Gastroesophageal sphincter (tissue), 4 donors: ENCODE results near the gene GALT. TPM values are rescaled to one million over a fixed set of nuclear protein-coding genes. Genes with fewer than 3 reads are reported as not detected.

Experiments
- ATAC-seq: fragments of 150-250 bp; one replicate; pipeline ENCODE4 v1.9.1; 2016; ENCODE audit warnings: mild to moderate bottlenecking, moderate library complexity
- H3K27ac ChIP-seq, 4 donors: fragments of 200-600 bp; sonication (generic) in 3 of 4; 1 replicate in 3 of 4; 2 replicates in 1 of 4; pipeline ENCODE4 v1.5.1; 2016 to 2019
- H3K27me3 ChIP-seq: fragments of 200-600 bp; sonication (generic); one replicate; pipeline ENCODE4 v1.5.1; 2019
- H3K36me3 ChIP-seq, 2 donors: fragments of 200-600 bp; sonication (generic); one replicate each; pipeline ENCODE4 v1.5.1; 2019; ENCODE audit warnings: control low read depth in 1 of 2
- H3K4me1 ChIP-seq, 3 donors: fragments of 200-600 bp; sonication (generic); 1 replicate in 2 of 3; 2 replicates in 1 of 3; pipeline ENCODE4 v1.5.1; 2016 to 2019; ENCODE audit warnings: control low read depth in 2 of 3
- H3K4me3 ChIP-seq, 2 donors: fragments of 200-600 bp; sonication (generic); one replicate each; pipeline ENCODE4 v1.5.1; 2019; ENCODE audit warnings: mild to moderate bottlenecking in 1 of 2, moderate library complexity in 1 of 2
- H3K9me3 ChIP-seq, 3 donors: fragments of 200-600 bp; sonication (generic); one replicate each; pipeline ENCODE4 v1.5.1; 2017 to 2019; ENCODE audit warnings: control low read depth in 2 of 3
- EP300 ChIP-seq: sonication (generic); formaldehyde crosslinking; IDR thresholded peaks from one replicate; pipeline ENCODE4 v1.6.1; 2017; ENCODE audit warnings: antibody characterized with exemption, mild to moderate bottlenecking
- POLR2A ChIP-seq, 2 donors: fragments of 450-650 bp; IDR thresholded peaks; one replicate each; pipeline ENCODE4 v1.6.1; 2017; ENCODE audit warnings: antibody characterized with exemption in 2 of 2, mild to moderate bottlenecking in 2 of 2, moderate library complexity in 1 of 2
- POLR2AphosphoS5 ChIP-seq: sonication (generic); formaldehyde crosslinking; IDR thresholded peaks from one replicate; pipeline ENCODE4 v1.6.1; 2017; ENCODE audit warnings: antibody characterized with exemption
- WGBS, 2 donors: methylation state at CpG; one replicate each; pipeline ENCODE4 v1.1.5; 2018; ENCODE audit warnings: low coverage in 1 of 2; 5-methylcytosine and 5-hydroxymethylcytosine counted together
- total RNA-seq, 4 donors: library from RNA; depleted of rRNA; stranded (reverse); fragments of >200 nt; gene quantifications; one replicate each; pipeline ENCODE4 v1.1.0, GENCODE V29; 2016
- TF ChIP-seq, protein P1 (sequence below), 4 experiments: fragments of 200-600 bp in 2 of 4; fragments of 450-650 bp in 2 of 4; sonication (generic) in 1 of 4; IDR thresholded peaks; one replicate each; pipeline ENCODE4 v1.5.1; 2017 to 2019; ENCODE audit warnings: antibody characterized with exemption in 4 of 4, mild to moderate bottlenecking in 2 of 4, moderate library complexity in 2 of 4

The GALT gene
- total RNA-seq, 4 donors from 2014 or later, result 19.1 to 51.4 (median 25.7) TPM

GRCh38 chr9:34686231-34686630 is 39.8 kb downstream of the GALT start:
- ATAC-seq, result no peak
- H3K27ac ChIP-seq, result no peak overlapping the region
- TF ChIP-seq POLR2A (IDR thresholded peaks at IDR 0.05), result no peak
- TF ChIP-seq, protein P1, sequence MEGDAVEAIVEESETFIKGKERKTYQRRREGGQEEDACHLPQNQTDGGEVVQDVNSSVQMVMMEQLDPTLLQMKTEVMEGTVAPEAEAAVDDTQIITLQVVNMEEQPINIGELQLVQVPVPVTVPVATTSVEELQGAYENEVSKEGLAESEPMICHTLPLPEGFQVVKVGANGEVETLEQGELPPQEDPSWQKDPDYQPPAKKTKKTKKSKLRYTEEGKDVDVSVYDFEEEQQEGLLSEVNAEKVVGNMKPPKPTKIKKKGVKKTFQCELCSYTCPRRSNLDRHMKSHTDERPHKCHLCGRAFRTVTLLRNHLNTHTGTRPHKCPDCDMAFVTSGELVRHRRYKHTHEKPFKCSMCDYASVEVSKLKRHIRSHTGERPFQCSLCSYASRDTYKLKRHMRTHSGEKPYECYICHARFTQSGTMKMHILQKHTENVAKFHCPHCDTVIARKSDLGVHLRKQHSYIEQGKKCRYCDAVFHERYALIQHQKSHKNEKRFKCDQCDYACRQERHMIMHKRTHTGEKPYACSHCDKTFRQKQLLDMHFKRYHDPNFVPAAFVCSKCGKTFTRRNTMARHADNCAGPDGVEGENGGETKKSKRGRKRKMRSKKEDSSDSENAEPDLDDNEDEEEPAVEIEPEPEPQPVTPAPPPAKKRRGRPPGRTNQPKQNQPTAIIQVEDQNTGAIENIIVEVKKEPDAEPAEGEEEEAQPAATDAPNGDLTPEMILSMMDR (IDR thresholded peaks at IDR 0.05), result no peak
- no peak for TF ChIP-seq POLR2AphosphoS5
- no peak for TF ChIP-seq EP300

GRCh38 chr9:34686732-34687131 is 40.3 kb downstream of the GALT start:
- H3K27me3 ChIP-seq, result no peaks in the 10 kb centered on the region
- WGBS, 2 donors, result 25 to 67% methylated on average over 1 of the region's 1 CpG
- H3K4me3 ChIP-seq, result no peak overlapping the region

More at GRCh38 chr9:34686231-34686630, 39.8 kb downstream of the GALT start:
- Histone ChIP-seq H3K4me3 (no peak overlapping the region), H3K9me3 (no peaks in the 10 kb centered on the region), H3K27me3 (no peaks in the 10 kb centered on the region), H3K36me3 (peaks cover 0 to 34% of the 10 kb centered on the region in 2 donors), H3K4me1 (peaks cover 0 to 13% (median 0%) of the 10 kb centered on the region in 3 donors)
- WGBS, 2 donors, result 80 to 100% methylated on average over 1 to 2 of the region's 5 CpGs

GRCh38 chr9:34687276-34688030 is 41.0 kb downstream of the GALT start:
- Histone ChIP-seq H3K36me3 (peaks cover 0 to 24% of the 10 kb centered on the region in 2 donors), H3K4me3 (no peak overlapping the region), H3K27me3 (no peaks in the 10 kb centered on the region), H3K27ac (no peak overlapping the region), H3K9me3 (no peaks in the 10 kb centered on the region), H3K4me1 (peaks cover 0 to 13% (median 0%) of the 10 kb centered on the region in 3 donors)
- 85 to 92% methylated on average over 2 to 5 of the region's 10 CpGs for WGBS, 2 donors
- TF ChIP-seq POLR2A (IDR thresholded peaks at IDR 0.05), result no peak
- TF ChIP-seq, protein P1 (IDR thresholded peaks at IDR 0.05), result no peak
- no peak for TF ChIP-seq EP300
- no peak for TF ChIP-seq POLR2AphosphoS5
- ATAC-seq, result no peak

More at GRCh38 chr9:34686732-34687131, 40.3 kb downstream of the GALT start:
- TF ChIP-seq EP300 (no peak), POLR2A (IDR thresholded peaks at IDR 0.05) (no peak), POLR2AphosphoS5 (no peak)
- TF ChIP-seq, protein P1 (IDR thresholded peaks at IDR 0.05), result no peak
- peaks cover 0 to 29% of the 10 kb centered on the region in 2 donors for H3K36me3 ChIP-seq
- no peaks in the 10 kb centered on the region for H3K9me3 ChIP-seq
- ATAC-seq, result no peak
- peaks cover 0 to 13% (median 0%) of the 10 kb centered on the region in 3 donors for H3K4me1 ChIP-seq
- no peak overlapping the region for H3K27ac ChIP-seq

- Histone ChIP-seq H3K36me3 (peaks cover 0 to 14% of the 10 kb centered on the region in 2 donors), H3K4me1 (peaks cover 0 to 13% (median 0%) of the 10 kb centered on the region in 3 donors), H3K4me3 (no peak overlapping the region), H3K27ac (no peak overlapping the region), H3K27me3 (no peaks in the 10 kb centered on the region), H3K9me3 (no peaks in the 10 kb centered on the region)
- WGBS, 2 donors, result 70 to 75% methylated on average over 1 to 2 of the region's 5 CpGs
- no peak for ATAC-seq
- TF ChIP-seq, protein P1 (IDR thresholded peaks at IDR 0.05), result no peak
- no peak for TF ChIP-seq POLR2AphosphoS5
- no peak for TF ChIP-seq EP300
- TF ChIP-seq POLR2A (IDR thresholded peaks at IDR 0.05), result no peak
Measured at GRCh38 chr9:34688329-34689115, 42.0 kb downstream of the GALT start.
